ENCODE results near the gene KRTAP1-3. TPM values are rescaled to one million over a fixed set of nuclear protein-coding genes. Genes with fewer than 3 reads are reported as not detected.

The KRTAP1-3 gene
- total RNA-seq, 4 donors from 2014 or later = not detected

GRCh38 chr17:41037853-41038350 lies 3.2 kb upstream of the KRTAP1-3 start:
- intact Hi-C loops (cut with DNase I) = no loop called here
- WGBS = 66% methylated on average over 2 of the region's 2 CpGs
- H3K27ac ChIP-seq (replicated peaks in 1 of 4) = no peak overlapping the region
- TF ChIP-seq CTCF (IDR thresholded peaks at IDR 0.05) (no peak), POLR2AphosphoS5 (IDR thresholded peaks at IDR 0.05) (no peak), EP300 (IDR thresholded peaks at IDR 0.05) (no peak), POLR2A (IDR thresholded peaks at IDR 0.05; ENCODE audit: low read depth) (no peak)
- no peaks in the 10 kb centered on the region for H3K4me1 ChIP-seq
- DNase-seq (ENCODE audit: extremely low spot score) = no peak
- no peaks in the 10 kb centered on the region for H3K27me3 ChIP-seq
- no peak overlapping the region for H3K4me3 ChIP-seq
- peaks cover 0 to 3% (median 0%) of the 10 kb centered on the region in 4 donors for H3K9me3 ChIP-seq
- H3K36me3 ChIP-seq = no peaks in the 10 kb centered on the region

GRCh38 chr17:41029633-41030245 lies 4.9 kb downstream of the KRTAP1-3 start, which contains the start of gene KRTAP1-4:
Gene KRTAP1-4 (minus strand): TSS chr17:41030195. CDS start chr17:41030078, 117 bp downstream.
- intact Hi-C loops (cut with DNase I) = no loop called here
- 87% methylated on average over 4 of the region's 12 CpGs for WGBS

GRCh38 chr17:41026715-41027471 lies 7.8 kb downstream of the KRTAP1-3 start, which contains the start of gene KRTAP1-5:
Gene KRTAP1-5 (minus strand): TSS chr17:41027208. CDS start chr17:41027155, 53 bp downstream.
- H3K27ac ChIP-seq (replicated peaks in 1 of 4) = no peak within 1 kb of the TSS
- WGBS = 65% methylated on average over 7 of the region's 9 CpGs
- intact Hi-C loops (cut with DNase I) = no loop called here
- no peak within 1 kb of the TSS for H3K4me3 ChIP-seq
- no peaks in the 10 kb centered on the region for H3K4me1 ChIP-seq
- peaks cover 0 to 12% (median 0%) of the 10 kb centered on the region in 4 donors for H3K27me3 ChIP-seq
- no peak for DNase-seq (ENCODE audit: extremely low spot score)
- H3K36me3 ChIP-seq = no peaks in the 10 kb centered on the region
- no peaks in the 10 kb centered on the region for H3K9me3 ChIP-seq
- TF ChIP-seq POLR2A (IDR thresholded peaks at IDR 0.05; ENCODE audit: low read depth) (no peak), POLR2AphosphoS5 (IDR thresholded peaks at IDR 0.05) (no peak), CTCF (IDR thresholded peaks at IDR 0.05) (no peak), EP300 (IDR thresholded peaks at IDR 0.05) (no peak)

More at GRCh38 chr17:41029633-41030245, 4.9 kb downstream of the KRTAP1-3 start, which contains the start of gene KRTAP1-4:
- TF ChIP-seq CTCF (IDR thresholded peaks at IDR 0.05) = no peak
- TF ChIP-seq EP300 (IDR thresholded peaks at IDR 0.05) = no peak
- no peak for TF ChIP-seq POLR2AphosphoS5 (IDR thresholded peaks at IDR 0.05)
- TF ChIP-seq POLR2A (IDR thresholded peaks at IDR 0.05; ENCODE audit: low read depth) = no peak
- H3K4me1 ChIP-seq = no peaks in the 10 kb centered on the region
- no peak within 1 kb of the TSS for H3K27ac ChIP-seq (replicated peaks in 1 of 4)
- DNase-seq (ENCODE audit: extremely low spot score) = no peak
- H3K9me3 ChIP-seq = no peaks in the 10 kb centered on the region
- no peak within 1 kb of the TSS for H3K4me3 ChIP-seq
- peaks cover 0 to 12% (median 0%) of the 10 kb centered on the region in 4 donors for H3K27me3 ChIP-seq
- H3K36me3 ChIP-seq = no peaks in the 10 kb centered on the region

- intact Hi-C loops (cut with DNase I) = no loop called here
- DNase-seq (ENCODE audit: extremely low spot score) = no peak
- H3K36me3 ChIP-seq = no peaks in the 10 kb centered on the region
- TF ChIP-seq POLR2AphosphoS5 (IDR thresholded peaks at IDR 0.05) (no peak), POLR2A (IDR thresholded peaks at IDR 0.05; ENCODE audit: low read depth) (no peak), CTCF (IDR thresholded peaks at IDR 0.05) (no peak), EP300 (IDR thresholded peaks at IDR 0.05) (no peak)
- H3K9me3 ChIP-seq = no peaks in the 10 kb centered on the region
- peaks cover 0 to 10% (median 0%) of the 10 kb centered on the region in 4 donors for H3K27me3 ChIP-seq
- WGBS = 81% methylated on average over 3 of the region's 3 CpGs
- no peaks in the 10 kb centered on the region for H3K4me1 ChIP-seq
- H3K4me3 ChIP-seq = no peak overlapping the region
- no peak overlapping the region for H3K27ac ChIP-seq (replicated peaks in 1 of 4)
Observed at GRCh38 chr17:41024697-41025096, 10.0 kb downstream of the KRTAP1-3 start.

Data from esophagus muscularis mucosa (tissue), 4 donors.